SKM-1 (cell line): ENCODE measurements around the gene GRK4.
A peak's percentile ranks its signal among the peaks of the same experiment; 100 is the strongest.
"Not testable (repeated sequence)": the region's sequence is repeated elsewhere in the genome, so short reads cannot be mapped to it uniquely, and the experiment has no call there.

Experiments
- DNase-seq: peaks from one replicate; lab custom pipeline; 2025; ENCODE audit not compliant: unreplicated experiment; lab: John Stamatoyannopoulos, UW

The GRK4 gene

GRCh38 chr4:2963175-2963965 lies at the start of gene GRK4, which contains the start of gene NOP14:
Gene GRK4 (plus strand): TSS chr4:2963571. CDS start chr4:2964071, 500 bp downstream.
Gene NOP14 (minus strand): TSS chr4:2963406. CDS start chr4:2963319, 87 bp downstream.
- DNase-seq, result peak; percentile 98

- DNase-seq, result no peak
Measured at GRCh38 chr4:2914256-2915126, 48.9 kb upstream of the GRK4 start.

- no peak for DNase-seq
Measured at GRCh38 chr4:2915789-2916188, 47.6 kb upstream of the GRK4 start.

GRCh38 chr4:2916696-2917095 lies 46.7 kb upstream of the GRK4 start:
- not testable (repeated sequence) for DNase-seq

GRCh38 chr4:2918300-2918699 lies 45.1 kb upstream of the GRK4 start:
- not testable (repeated sequence) for DNase-seq

- DNase-seq, result not testable (repeated sequence)
Measured at GRCh38 chr4:2918714-2919113, 44.7 kb upstream of the GRK4 start.

GRCh38 chr4:2922453-2923101 lies 40.8 kb upstream of the GRK4 start:
- DNase-seq, result not testable (repeated sequence)

GRCh38 chr4:2923141-2923551 lies 40.2 kb upstream of the GRK4 start:
- no peak for DNase-seq

- DNase-seq, result no peak
Measured at GRCh38 chr4:2923668-2924173, 39.6 kb upstream of the GRK4 start.

- no peak for DNase-seq
Measured at GRCh38 chr4:2924286-2924685, 39.1 kb upstream of the GRK4 start.

- DNase-seq, result no peak
Measured at GRCh38 chr4:2924765-2925301, 38.5 kb upstream of the GRK4 start.

- DNase-seq, result no peak
Measured at GRCh38 chr4:2925496-2925895, 37.9 kb upstream of the GRK4 start.

- DNase-seq, result no peak
Measured at GRCh38 chr4:2925931-2926860, 37.2 kb upstream of the GRK4 start.

GRCh38 chr4:2927016-2927695 lies 36.2 kb upstream of the GRK4 start:
- no peak for DNase-seq

GRCh38 chr4:2927696-2928075 lies 35.7 kb upstream of the GRK4 start:
- no peak for DNase-seq

- DNase-seq, result no peak
Measured at GRCh38 chr4:2928242-2929176, 34.9 kb upstream of the GRK4 start.

GRCh38 chr4:2929469-2929868 lies 33.9 kb upstream of the GRK4 start:
- DNase-seq, result no peak

GRCh38 chr4:2930135-2930757 lies 33.1 kb upstream of the GRK4 start:
- DNase-seq, result no peak
